MM.1S (cell line): Measurements from ENCODE around the gene ZNF469.

Experiments
- DNase-seq: peaks from one replicate; pipeline ENCODE4 v3.0.0-alpha.2; 2015
- H2AFZ ChIP-seq: fragments of 300-600 bp; sonication (generic); 2 replicates; pipeline ENCODE4 v1.6.0; 2016; ENCODE audit warnings: antibody characterized with exemption, low read length
- H3F3A ChIP-seq: fragments of 300-600 bp; sonication (generic); 2 replicates; pipeline ENCODE4 v1.6.1; 2016; ENCODE audit warnings: mild to moderate bottlenecking, antibody characterized with exemption, low read length, moderate library complexity, mixed read lengths; ENCODE audit not compliant: insufficient read depth
- H3K27ac ChIP-seq: fragments of 300-600 bp; sonication (generic); 2 replicates; pipeline ENCODE4 v1.5.1; 2016; ENCODE audit warnings: mild to moderate bottlenecking, low read length
- H3K27me3 ChIP-seq: fragments of 300-600 bp; sonication (generic); replicated peaks from 2 replicates; pipeline ENCODE4 v1.6.0; 2016; ENCODE audit warnings: low read length; ENCODE audit not compliant: insufficient read depth
- H3K36me3 ChIP-seq: fragments of 300-600 bp; sonication (generic); replicated peaks from 2 replicates; pipeline ENCODE4 v1.6.1; 2016; ENCODE audit warnings: mild to moderate bottlenecking, low read length, mixed read lengths; ENCODE audit not compliant: insufficient read depth
- H3K4me1 ChIP-seq: fragments of 300-600 bp; sonication (generic); 2 replicates; pipeline ENCODE4 v1.6.1; 2016; ENCODE audit warnings: low read length, mixed read lengths
- H3K4me2 ChIP-seq: fragments of 300-600 bp; sonication (generic); 2 replicates; pipeline ENCODE4 v1.6.0; 2016; ENCODE audit warnings: low read depth, low read length
- H3K4me3 ChIP-seq: fragments of 300-600 bp; sonication (generic); 2 replicates; pipeline ENCODE4 v1.5.1; 2016; ENCODE audit warnings: low read length, mixed read lengths
- H3K79me2 ChIP-seq: fragments of 300-600 bp; sonication (generic); 2 replicates; pipeline ENCODE4 v1.6.1; 2016; ENCODE audit warnings: mixed run types, low read length, mixed read lengths
- H3K9ac ChIP-seq: fragments of 300-600 bp; sonication (generic); 2 replicates; pipeline ENCODE4 v1.6.1; 2016; ENCODE audit warnings: low read length, mixed read lengths
- H3K9me2 ChIP-seq: fragments of 300-600 bp; sonication (generic); replicated peaks from 2 replicates; pipeline ENCODE4 v1.6.1; 2016; ENCODE audit warnings: mild to moderate bottlenecking, low read length, mixed read lengths; ENCODE audit not compliant: insufficient read depth
- H3K9me3 ChIP-seq: fragments of 300-600 bp; sonication (generic); replicated peaks from 2 replicates; pipeline ENCODE4 v1.6.1; 2016; ENCODE audit warnings: mild to moderate bottlenecking, low read length, mixed read lengths; ENCODE audit not compliant: insufficient read depth
- H4K20me1 ChIP-seq: fragments of 300-600 bp; sonication (generic); 2 replicates; pipeline ENCODE4 v1.6.1; 2016; ENCODE audit warnings: mild to moderate bottlenecking, low read length, moderate library complexity, mixed read lengths; ENCODE audit not compliant: insufficient read depth
- EZH2 ChIP-seq: fragments of 300-600 bp; sonication (generic); optimal IDR thresholded peaks from 2 replicates; pipeline ENCODE3; 2017; ENCODE audit warnings: low read depth, mild to moderate bottlenecking, antibody characterized with exemption, low read length, mixed read lengths
- EZH2phosphoT487 ChIP-seq: fragments of 300-600 bp; sonication (generic); IDR thresholded peaks from 2 replicates; pipeline ENCODE4 v1.6.1; 2018; ENCODE audit warnings: antibody characterized with exemption, low read length
- TF ChIP-seq, protein P1 (sequence below): fragments of 300-600 bp; sonication (generic); IDR thresholded peaks from 2 replicates; pipeline ENCODE4 v1.5.1; 2016; ENCODE audit warnings: antibody characterized with exemption, low read length, mixed read lengths

The ZNF469 gene

DNA sequence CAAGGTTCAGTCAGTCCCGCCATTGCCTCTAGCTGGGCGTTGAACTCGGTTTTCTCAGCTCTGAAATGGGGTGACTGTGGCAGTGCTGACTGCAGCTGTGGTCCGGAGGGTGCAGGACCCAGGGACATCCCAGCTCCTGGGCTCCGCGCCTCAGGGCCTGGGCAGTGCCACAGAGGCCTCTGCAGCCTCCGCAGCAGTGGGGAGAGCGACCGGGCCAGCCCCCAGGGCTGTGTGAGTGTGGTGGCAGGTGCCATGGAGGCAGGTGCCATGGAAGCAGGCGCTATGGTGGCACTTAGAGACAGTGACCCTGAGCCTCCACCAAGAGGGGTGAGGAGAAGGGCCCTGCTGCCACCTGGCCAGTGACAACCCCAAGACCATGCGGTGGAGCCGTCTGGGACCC, 30.9 kb downstream of the ZNF469 start:
- Histone ChIP-seq H3K27ac (no peak overlapping the region), H3K9me3 (no peaks in the 10 kb centered on the region), H3K36me3 (no peaks in the 10 kb centered on the region), H3K9ac (no peak overlapping the region), H3K27me3 (peaks cover 49% of the 10 kb centered on the region), H3K79me2 (no peaks in the 10 kb centered on the region), H3K4me3 (no peak overlapping the region), H3K4me2 (no peak overlapping the region), H3K9me2 (no peaks in the 10 kb centered on the region), H3F3A (no peaks in the 10 kb centered on the region), H4K20me1 (no peaks in the 10 kb centered on the region), H2AFZ (no peak overlapping the region), H3K4me1 (no peaks in the 10 kb centered on the region)
- DNase-seq = no peak
- TF ChIP-seq EZH2phosphoT487 = no peak

DNA sequence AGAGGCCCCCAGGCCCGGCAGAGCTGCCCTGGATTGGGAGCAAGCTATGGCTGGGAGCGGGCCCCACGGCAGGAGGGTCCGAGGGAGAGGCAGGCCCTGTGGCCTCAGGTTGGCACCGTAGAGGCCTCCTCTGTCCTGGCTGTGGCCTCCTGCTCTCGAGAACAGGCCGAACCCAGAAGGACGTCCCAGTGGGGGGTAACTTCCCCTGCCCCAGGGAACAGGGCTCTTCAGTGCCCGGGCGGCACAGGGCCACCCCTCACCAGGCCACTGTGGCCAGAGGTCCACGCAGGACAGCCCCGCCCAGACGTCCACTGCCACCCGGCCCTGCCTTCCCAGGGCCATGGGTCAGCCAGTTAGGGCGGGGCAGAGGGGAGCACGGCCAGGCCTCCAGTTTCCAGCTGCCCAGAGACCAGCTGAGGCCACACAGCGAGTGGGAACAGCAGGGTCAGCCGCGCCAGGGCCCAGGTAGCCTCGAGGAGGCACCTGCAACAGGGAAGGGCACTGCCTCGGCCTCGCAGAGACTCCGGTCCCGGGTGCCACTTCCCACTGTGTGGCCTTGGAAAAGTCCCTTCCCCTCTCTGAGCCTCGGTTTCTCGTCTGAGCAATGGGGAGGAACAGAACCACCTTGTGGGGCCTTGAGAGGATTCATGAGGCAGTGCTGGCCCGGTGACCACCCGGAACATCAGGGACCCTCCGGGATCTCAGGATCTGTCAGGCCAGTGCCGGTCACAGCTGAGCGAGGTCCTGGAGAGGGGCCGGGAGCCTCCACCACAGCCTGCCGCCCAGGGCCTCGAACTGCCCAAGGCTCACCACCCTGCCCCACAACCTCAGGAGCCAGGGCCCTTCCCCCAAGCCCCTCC, 32.0 kb downstream of the ZNF469 start:
- Histone ChIP-seq H3K36me3 (no peaks in the 10 kb centered on the region), H3K4me2 (no peak overlapping the region), H4K20me1 (no peaks in the 10 kb centered on the region), H2AFZ (no peak overlapping the region), H3F3A (no peaks in the 10 kb centered on the region), H3K4me1 (no peaks in the 10 kb centered on the region), H3K27ac (no peak overlapping the region), H3K4me3 (no peak overlapping the region), H3K9me3 (no peaks in the 10 kb centered on the region), H3K79me2 (no peaks in the 10 kb centered on the region), H3K27me3 (peaks cover 60% of the 10 kb centered on the region), H3K9me2 (no peaks in the 10 kb centered on the region), H3K9ac (no peak overlapping the region)
- DNase-seq = no peak
- TF ChIP-seq, protein P1, sequence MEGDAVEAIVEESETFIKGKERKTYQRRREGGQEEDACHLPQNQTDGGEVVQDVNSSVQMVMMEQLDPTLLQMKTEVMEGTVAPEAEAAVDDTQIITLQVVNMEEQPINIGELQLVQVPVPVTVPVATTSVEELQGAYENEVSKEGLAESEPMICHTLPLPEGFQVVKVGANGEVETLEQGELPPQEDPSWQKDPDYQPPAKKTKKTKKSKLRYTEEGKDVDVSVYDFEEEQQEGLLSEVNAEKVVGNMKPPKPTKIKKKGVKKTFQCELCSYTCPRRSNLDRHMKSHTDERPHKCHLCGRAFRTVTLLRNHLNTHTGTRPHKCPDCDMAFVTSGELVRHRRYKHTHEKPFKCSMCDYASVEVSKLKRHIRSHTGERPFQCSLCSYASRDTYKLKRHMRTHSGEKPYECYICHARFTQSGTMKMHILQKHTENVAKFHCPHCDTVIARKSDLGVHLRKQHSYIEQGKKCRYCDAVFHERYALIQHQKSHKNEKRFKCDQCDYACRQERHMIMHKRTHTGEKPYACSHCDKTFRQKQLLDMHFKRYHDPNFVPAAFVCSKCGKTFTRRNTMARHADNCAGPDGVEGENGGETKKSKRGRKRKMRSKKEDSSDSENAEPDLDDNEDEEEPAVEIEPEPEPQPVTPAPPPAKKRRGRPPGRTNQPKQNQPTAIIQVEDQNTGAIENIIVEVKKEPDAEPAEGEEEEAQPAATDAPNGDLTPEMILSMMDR = no peak
- TF ChIP-seq EZH2phosphoT487 (no peak), EZH2 (no peak)

DNA sequence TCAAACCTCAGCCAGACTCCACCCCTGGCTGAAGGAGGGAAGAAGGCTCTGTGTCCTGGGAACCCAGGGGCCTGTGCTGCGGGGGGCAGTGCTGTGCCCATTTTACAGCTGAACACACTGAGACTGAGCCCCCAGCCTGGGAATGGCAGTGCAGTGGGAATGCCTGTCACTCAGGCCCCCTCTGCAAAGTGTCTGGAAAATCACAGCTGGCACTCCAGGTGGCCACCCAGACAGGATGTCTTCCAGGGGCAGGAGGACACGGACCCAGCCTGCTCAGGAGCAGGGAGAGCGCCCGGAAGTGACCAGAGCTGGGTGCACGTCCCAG, 32.6 kb downstream of the ZNF469 start:
- H3K36me3 ChIP-seq = no peaks in the 10 kb centered on the region
- no peaks in the 10 kb centered on the region for H3F3A ChIP-seq
- no peak overlapping the region for H3K4me3 ChIP-seq
- no peak overlapping the region for H3K9ac ChIP-seq
- H3K79me2 ChIP-seq = no peaks in the 10 kb centered on the region
- no peaks in the 10 kb centered on the region for H3K4me1 ChIP-seq
- no peaks in the 10 kb centered on the region for H3K9me2 ChIP-seq
- H3K27me3 ChIP-seq = peaks cover 66% of the 10 kb centered on the region
- no peaks in the 10 kb centered on the region for H4K20me1 ChIP-seq
- no peak for DNase-seq
- no peak overlapping the region for H3K4me2 ChIP-seq
- no peak overlapping the region for H2AFZ ChIP-seq
- H3K27ac ChIP-seq = no peak overlapping the region
- H3K9me3 ChIP-seq = no peaks in the 10 kb centered on the region
- TF ChIP-seq EZH2phosphoT487 = no peak
- TF ChIP-seq, protein P1 = no peak
- TF ChIP-seq EZH2 = no peak

DNA sequence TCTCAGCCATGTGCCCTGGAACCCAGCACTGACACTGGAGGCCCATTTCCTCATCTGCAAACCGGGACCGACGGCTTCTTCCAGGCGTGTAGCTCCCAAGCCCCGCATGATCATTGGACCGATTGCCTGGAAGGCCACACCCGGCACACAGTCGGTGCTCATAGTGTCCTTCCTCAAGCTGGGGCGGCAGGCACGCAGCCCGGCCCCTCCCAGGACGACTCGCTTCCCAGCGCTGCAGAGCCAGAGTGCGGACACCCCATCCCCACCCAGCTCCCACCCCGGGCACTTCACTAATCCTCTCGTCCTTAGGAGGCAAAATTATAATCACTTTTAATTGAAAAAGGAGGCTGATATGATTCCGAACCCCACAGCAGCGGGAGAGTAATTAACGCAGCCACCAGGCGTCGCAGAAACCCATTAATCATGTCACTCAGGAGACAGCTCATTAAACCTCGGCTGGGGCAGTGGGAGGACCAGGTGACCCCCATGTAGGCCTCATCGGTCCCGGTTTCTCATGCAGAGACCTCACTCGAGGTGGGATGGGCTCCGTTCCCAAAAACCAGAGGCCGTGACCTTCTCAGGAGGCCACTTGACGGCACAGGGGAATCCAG, 33.1 kb downstream of the ZNF469 start:
- no peaks in the 10 kb centered on the region for H3K9me3 ChIP-seq
- TF ChIP-seq, protein P1 = no peak
- TF ChIP-seq EZH2 = no peak
- TF ChIP-seq EZH2phosphoT487 = no peak
- no peaks in the 10 kb centered on the region for H4K20me1 ChIP-seq
- H2AFZ ChIP-seq = no peak overlapping the region
- no peak overlapping the region for H3K27ac ChIP-seq
- H3K9ac ChIP-seq = no peak overlapping the region
- H3K4me2 ChIP-seq = no peak overlapping the region
- DNase-seq = no peak
- H3K9me2 ChIP-seq = no peaks in the 10 kb centered on the region
- no peaks in the 10 kb centered on the region for H3K4me1 ChIP-seq
- H3K4me3 ChIP-seq = no peak overlapping the region
- no peaks in the 10 kb centered on the region for H3K79me2 ChIP-seq
- peaks cover 71% of the 10 kb centered on the region for H3K27me3 ChIP-seq
- H3F3A ChIP-seq = no peaks in the 10 kb centered on the region
- no peaks in the 10 kb centered on the region for H3K36me3 ChIP-seq
